HL-60 (cell line): ENCODE measurements around the gene KIRREL1.

Source experiments
- DNase-seq, 2 experiments: peaks; one replicate each; pipeline ENCODE4 v3.0.0-alpha.2; 2010 to 2020; ENCODE audit warnings: low read depth in 1 of 2, low spot score in 1 of 2
- H3K27ac ChIP-seq: fragments of 250-450 bp; sonication (Bioruptor Pico); replicated peaks from 2 replicates; pipeline ENCODE4 v1.5.1; 2020; ENCODE audit warnings: mild to moderate bottlenecking, moderate library complexity
- H3K27me3 ChIP-seq: fragments of 250-450 bp; sonication (Bioruptor Pico); 2 replicates; pipeline ENCODE4 v1.5.1; 2021; ENCODE audit warnings: mild to moderate bottlenecking, moderate library complexity; ENCODE audit not compliant: insufficient read depth, poor library complexity, severe bottlenecking
- H3K4me3 ChIP-seq: replicated peaks from 2 replicates; pipeline ENCODE4 v1.5.1; 2011; ENCODE audit warnings: mild to moderate bottlenecking, control low read depth, low read length; ENCODE audit not compliant: insufficient read depth
- GABPA ChIP-seq: IDR thresholded peaks from 2 replicates; pipeline ENCODE4 v1.6.1; 2012; ENCODE audit warnings: low read depth
- POLR2AphosphoS5 ChIP-seq: IDR thresholded peaks from 2 replicates; pipeline ENCODE4 v1.6.1; 2012; ENCODE audit warnings: low read depth
- SPI1 ChIP-seq: IDR thresholded peaks from 2 replicates; pipeline ENCODE4 v1.6.1; 2012; ENCODE audit warnings: low read depth, mild to moderate bottlenecking, borderline replicate concordance
- TF ChIP-seq, protein P1 (sequence below): IDR thresholded peaks from 2 replicates; pipeline ENCODE4 v1.6.1; 2012; ENCODE audit warnings: low read depth; ENCODE audit not compliant: insufficient replicate concordance
- TF ChIP-seq, protein P2 (sequence below): IDR thresholded peaks from one replicate; pipeline ENCODE4 v1.5.1; 2011; ENCODE audit warnings: low read length, control low read depth, inconsistent platforms; ENCODE audit not compliant: insufficient read depth

KIRREL1 gene

DNA sequence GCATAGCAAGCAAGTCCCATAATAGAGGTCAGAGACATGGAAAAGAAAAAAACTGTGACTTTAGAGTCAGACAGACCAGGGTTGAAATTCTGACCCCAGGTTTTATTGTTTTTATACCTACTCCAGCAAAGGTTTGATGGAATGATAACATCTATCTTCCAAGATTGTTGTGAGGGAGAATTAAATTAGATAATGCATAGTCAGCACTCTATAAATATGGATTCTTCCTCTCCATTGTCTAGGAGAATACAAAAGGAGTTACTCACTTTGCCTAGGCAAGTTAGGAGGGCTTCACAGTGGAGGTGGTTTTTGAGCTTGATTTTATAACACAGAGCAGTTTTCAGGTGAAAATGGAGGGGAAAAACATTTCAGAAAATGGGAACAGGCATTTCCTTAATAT is 46.9 kb downstream of the KIRREL1 start:
- Histone ChIP-seq H3K27ac (no peak overlapping the region), H3K27me3 (peaks cover 3% of the 10 kb centered on the region), H3K4me3 (no peak overlapping the region)
- TF ChIP-seq, protein P1, sequence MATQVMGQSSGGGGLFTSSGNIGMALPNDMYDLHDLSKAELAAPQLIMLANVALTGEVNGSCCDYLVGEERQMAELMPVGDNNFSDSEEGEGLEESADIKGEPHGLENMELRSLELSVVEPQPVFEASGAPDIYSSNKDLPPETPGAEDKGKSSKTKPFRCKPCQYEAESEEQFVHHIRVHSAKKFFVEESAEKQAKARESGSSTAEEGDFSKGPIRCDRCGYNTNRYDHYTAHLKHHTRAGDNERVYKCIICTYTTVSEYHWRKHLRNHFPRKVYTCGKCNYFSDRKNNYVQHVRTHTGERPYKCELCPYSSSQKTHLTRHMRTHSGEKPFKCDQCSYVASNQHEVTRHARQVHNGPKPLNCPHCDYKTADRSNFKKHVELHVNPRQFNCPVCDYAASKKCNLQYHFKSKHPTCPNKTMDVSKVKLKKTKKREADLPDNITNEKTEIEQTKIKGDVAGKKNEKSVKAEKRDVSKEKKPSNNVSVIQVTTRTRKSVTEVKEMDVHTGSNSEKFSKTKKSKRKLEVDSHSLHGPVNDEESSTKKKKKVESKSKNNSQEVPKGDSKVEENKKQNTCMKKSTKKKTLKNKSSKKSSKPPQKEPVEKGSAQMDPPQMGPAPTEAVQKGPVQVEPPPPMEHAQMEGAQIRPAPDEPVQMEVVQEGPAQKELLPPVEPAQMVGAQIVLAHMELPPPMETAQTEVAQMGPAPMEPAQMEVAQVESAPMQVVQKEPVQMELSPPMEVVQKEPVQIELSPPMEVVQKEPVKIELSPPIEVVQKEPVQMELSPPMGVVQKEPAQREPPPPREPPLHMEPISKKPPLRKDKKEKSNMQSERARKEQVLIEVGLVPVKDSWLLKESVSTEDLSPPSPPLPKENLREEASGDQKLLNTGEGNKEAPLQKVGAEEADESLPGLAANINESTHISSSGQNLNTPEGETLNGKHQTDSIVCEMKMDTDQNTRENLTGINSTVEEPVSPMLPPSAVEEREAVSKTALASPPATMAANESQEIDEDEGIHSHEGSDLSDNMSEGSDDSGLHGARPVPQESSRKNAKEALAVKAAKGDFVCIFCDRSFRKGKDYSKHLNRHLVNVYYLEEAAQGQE: no peak
- no peak for TF ChIP-seq POLR2AphosphoS5
- TF ChIP-seq SPI1: no peak
- no peak for DNase-seq

DNA sequence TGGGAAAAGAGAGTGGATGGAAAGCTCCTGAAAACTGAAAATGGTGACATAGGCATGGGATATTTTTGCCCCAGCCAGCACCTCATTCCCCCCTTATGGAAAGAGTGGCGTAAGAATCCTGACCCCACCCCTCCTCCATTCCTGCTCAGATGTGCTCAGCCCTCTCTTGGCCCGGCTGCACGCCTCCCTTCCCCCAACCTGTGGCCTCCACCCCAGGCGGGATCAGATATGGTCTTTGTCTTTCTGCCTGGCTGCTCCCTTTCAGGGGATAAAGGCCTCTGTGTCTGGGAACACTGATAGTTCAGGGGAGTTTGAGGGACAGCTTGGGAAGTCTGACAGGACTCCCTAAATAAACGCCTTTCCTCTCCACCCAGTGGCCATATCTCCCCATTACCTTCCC is 49.8 kb downstream of the KIRREL1 start:
- H3K27ac ChIP-seq: no peak overlapping the region
- peaks cover 3% of the 10 kb centered on the region for H3K27me3 ChIP-seq
- DNase-seq: no peak
- TF ChIP-seq SPI1 (no peak), GABPA (no peak)
- TF ChIP-seq, protein P2, sequence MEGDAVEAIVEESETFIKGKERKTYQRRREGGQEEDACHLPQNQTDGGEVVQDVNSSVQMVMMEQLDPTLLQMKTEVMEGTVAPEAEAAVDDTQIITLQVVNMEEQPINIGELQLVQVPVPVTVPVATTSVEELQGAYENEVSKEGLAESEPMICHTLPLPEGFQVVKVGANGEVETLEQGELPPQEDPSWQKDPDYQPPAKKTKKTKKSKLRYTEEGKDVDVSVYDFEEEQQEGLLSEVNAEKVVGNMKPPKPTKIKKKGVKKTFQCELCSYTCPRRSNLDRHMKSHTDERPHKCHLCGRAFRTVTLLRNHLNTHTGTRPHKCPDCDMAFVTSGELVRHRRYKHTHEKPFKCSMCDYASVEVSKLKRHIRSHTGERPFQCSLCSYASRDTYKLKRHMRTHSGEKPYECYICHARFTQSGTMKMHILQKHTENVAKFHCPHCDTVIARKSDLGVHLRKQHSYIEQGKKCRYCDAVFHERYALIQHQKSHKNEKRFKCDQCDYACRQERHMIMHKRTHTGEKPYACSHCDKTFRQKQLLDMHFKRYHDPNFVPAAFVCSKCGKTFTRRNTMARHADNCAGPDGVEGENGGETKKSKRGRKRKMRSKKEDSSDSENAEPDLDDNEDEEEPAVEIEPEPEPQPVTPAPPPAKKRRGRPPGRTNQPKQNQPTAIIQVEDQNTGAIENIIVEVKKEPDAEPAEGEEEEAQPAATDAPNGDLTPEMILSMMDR: no peak
- H3K4me3 ChIP-seq: no peak overlapping the region

DNA sequence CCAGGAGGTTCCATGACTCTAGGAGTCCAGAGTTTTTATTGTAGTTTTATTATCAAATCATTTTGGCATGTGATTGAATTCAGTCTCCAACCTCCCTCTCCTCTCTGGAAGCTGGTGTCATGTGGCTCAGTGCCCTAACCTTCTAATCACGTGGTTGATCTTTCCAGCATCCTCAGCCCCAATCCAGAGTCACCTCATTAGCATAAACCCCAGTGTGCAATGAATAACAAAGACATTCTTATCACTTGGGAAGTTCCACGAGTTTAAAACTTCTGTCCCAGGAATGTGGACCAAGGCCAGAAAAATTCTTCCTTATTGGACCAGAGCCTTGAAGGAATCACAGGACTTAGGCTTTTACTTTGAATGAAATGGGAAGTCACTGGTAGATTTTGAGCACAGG is 52.2 kb downstream of the KIRREL1 start:
- no peak for TF ChIP-seq POLR2AphosphoS5
- TF ChIP-seq, protein P2: no peak
- TF ChIP-seq GABPA: no peak
- no peak for TF ChIP-seq SPI1
- TF ChIP-seq, protein P1: no peak
- H3K27ac ChIP-seq: no peak overlapping the region
- no peak for DNase-seq
- peaks cover 2% of the 10 kb centered on the region for H3K27me3 ChIP-seq
- H3K4me3 ChIP-seq: no peak overlapping the region

DNA sequence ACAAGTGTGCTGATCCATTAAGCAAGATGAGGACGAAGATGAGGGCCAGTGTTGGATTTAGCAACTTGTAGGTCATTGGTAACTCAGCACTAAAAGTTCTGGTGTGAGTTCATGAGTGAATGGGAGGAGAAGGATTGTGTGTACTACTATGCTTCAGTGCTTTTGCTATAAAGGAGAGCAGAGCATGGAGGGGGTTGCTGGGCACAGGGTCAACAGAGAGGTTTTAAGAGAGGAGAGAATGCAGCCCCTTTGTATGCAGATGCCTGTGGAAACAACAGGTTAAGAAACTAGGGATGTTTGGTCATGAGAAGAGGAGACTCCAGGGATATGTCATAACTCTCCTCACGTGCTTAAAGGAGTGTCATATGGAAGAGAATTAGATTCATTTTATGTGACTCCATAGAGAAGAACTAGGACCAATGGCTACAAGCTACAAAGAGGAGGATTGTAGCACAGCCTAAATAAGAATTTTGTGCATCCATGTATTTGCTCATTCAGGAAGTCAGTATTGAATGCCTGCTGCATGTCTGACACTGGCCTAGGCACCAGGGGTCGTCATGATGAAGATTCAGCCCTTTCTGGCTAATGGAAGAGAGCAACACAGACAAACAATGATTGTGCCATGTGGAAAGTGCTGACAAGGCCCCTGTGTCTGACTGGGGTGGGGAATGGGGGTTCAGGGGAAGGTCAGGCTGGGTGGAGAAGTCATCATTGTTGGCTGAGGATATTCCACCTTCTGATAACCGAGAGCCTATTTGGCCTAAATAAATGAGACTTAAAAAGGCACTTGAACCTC is 53.5 kb downstream of the KIRREL1 start:
- H3K4me3 ChIP-seq: no peak overlapping the region
- peaks cover 2% of the 10 kb centered on the region for H3K27me3 ChIP-seq
- TF ChIP-seq POLR2AphosphoS5 (no peak), SPI1 (no peak), GABPA (no peak)
- TF ChIP-seq, protein P1: no peak
- TF ChIP-seq, protein P2: no peak
- no peak for DNase-seq
- no peak overlapping the region for H3K27ac ChIP-seq
